Right lobe of liver (tissue), 4 donors: Measurements from ENCODE around the gene PVALEF.
"Not testable (repeated sequence)": the region's sequence is repeated elsewhere in the genome, so short reads cannot be mapped to it uniquely, and the experiment has no call there.

Source experiments
- POLR2A ChIP-seq: fragments of 450-650 bp; IDR thresholded peaks from one replicate; pipeline ENCODE4 v1.6.1; 2017; ENCODE audit warnings: antibody characterized with exemption, mild to moderate bottlenecking
- TF ChIP-seq, protein P1 (sequence below), 4 donors: fragments of 200-600 bp in 3 of 4; fragments of 450-650 bp in 1 of 4; IDR thresholded peaks; one replicate each; pipeline versions ENCODE4 v1.5.1 to v1.8.0; 2016 to 2022; ENCODE audit warnings: antibody characterized with exemption in 4 of 4, mild to moderate bottlenecking in 2 of 4
- donor health status: DM: no; HTN: no; CAD: no.
- donor health status: DM: no; HTN: no; CAD: no.
- donor health status: DM: no; HTN: yes; CAD: no.

DNA sequence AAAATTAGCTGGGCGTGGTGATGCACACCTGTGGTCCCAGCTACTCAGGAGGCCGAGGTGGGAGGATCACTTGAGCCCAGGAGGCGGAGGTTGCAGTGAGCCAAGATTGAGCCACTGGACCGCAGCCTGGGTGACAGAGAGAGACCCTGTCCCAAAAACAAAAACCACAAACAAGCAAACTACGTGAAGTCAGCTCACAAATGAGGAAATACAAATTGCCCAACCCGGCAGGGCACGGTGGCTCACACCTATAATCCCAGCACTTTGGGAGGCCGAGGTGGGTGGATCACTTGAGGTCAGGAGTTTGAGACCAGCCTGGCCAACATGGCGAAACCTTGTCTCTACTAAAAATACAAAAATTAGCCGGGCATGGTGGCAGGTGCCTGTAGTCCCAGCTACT, 19.1 kb upstream of the PVALEF start:
- TF ChIP-seq, protein P1, sequence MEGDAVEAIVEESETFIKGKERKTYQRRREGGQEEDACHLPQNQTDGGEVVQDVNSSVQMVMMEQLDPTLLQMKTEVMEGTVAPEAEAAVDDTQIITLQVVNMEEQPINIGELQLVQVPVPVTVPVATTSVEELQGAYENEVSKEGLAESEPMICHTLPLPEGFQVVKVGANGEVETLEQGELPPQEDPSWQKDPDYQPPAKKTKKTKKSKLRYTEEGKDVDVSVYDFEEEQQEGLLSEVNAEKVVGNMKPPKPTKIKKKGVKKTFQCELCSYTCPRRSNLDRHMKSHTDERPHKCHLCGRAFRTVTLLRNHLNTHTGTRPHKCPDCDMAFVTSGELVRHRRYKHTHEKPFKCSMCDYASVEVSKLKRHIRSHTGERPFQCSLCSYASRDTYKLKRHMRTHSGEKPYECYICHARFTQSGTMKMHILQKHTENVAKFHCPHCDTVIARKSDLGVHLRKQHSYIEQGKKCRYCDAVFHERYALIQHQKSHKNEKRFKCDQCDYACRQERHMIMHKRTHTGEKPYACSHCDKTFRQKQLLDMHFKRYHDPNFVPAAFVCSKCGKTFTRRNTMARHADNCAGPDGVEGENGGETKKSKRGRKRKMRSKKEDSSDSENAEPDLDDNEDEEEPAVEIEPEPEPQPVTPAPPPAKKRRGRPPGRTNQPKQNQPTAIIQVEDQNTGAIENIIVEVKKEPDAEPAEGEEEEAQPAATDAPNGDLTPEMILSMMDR (IDR thresholded peaks at IDR 0.05), result not testable (repeated sequence)
- TF ChIP-seq POLR2A, result not testable (repeated sequence)
